Testis (tissue), 2 donors: ENCODE measurements around the gene PLCH2.

Source experiments
- CTCF ChIP-seq, 3 experiments: fragments of 450-650 bp in 2 of 3; fragments of 200-600 bp in 1 of 3; sonication (generic) in 1 of 3; IDR thresholded peaks; one replicate each; pipeline ENCODE4 v1.5.1; 2016 to 2019; ENCODE audit warnings: antibody characterized with exemption in 3 of 3, mild to moderate bottlenecking in 2 of 3, moderate library complexity in 1 of 3
- POLR2A ChIP-seq: fragments of 450-650 bp; IDR thresholded peaks from one replicate; pipeline ENCODE4 v1.6.1; 2017; ENCODE audit warnings: antibody characterized with exemption, mild to moderate bottlenecking, moderate library complexity

DNA sequence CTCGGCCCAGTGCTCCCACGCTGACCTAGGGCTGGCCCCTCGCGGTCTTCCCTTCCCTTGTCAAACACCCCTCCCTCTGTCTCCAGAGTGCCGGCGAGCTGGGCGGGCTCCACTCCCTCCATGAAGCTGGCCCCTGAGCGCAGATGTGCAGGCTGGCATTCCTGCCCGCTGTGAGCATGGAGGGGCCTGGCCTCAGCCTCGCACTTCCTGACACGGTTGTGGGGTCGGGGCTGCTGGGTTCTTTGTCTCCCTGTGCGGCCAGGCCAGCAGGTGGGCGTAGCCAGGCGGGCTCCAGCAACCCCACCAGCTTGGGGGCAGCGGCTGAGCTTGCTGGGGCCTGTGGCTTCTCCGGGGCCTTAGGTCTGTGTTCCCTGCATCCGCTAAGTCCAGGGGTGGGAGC is 49.5 kb upstream of the PLCH2 start:
- no peak for TF ChIP-seq POLR2A
- TF ChIP-seq CTCF (IDR thresholded peaks at IDR 0.05) = no peak
